Lung (tissue), 12 donors: ENCODE data around the gene ROR1. TPM values are rescaled to one million over a fixed set of nuclear protein-coding genes. Genes with fewer than 3 reads are reported as not detected.

Source experiments
- ATAC-seq: fragments of 200-7000 bp; cut with Tn5 transposase; one replicate; pipeline ENCODE4 v1.9.1; 2020; ENCODE audit warnings: moderate number of reproducible peaks; ENCODE audit not compliant: insufficient read depth, low FRiP score
- DNase-seq, 3 donors: peaks; one replicate each; pipeline ENCODE4 v3.0.0-alpha.2; 2013 to 2017
- H3K27ac ChIP-seq, 2 donors: one replicate each; pipeline ENCODE4 v1.5.1; 2013; ENCODE audit warnings: mild to moderate bottlenecking in 2 of 2, moderate library complexity in 2 of 2, control low read depth in 1 of 2, inconsistent platforms in 1 of 2, low read depth in 1 of 2, low read length in 1 of 2
- H3K27me3 ChIP-seq, 3 donors: one replicate each; pipeline ENCODE4 v1.5.1; 2013; ENCODE audit warnings: low read length in 2 of 3; ENCODE audit not compliant: control insufficient read depth in 3 of 3, insufficient read depth in 3 of 3
- H3K36me3 ChIP-seq, 4 donors: one replicate each; pipeline ENCODE4 v1.5.1; 2013; ENCODE audit warnings: low read length in 4 of 4, mild to moderate bottlenecking in 1 of 4, moderate library complexity in 1 of 4; ENCODE audit not compliant: control insufficient read depth in 4 of 4, insufficient read depth in 4 of 4
- H3K4me1 ChIP-seq, 5 donors: one replicate each; pipeline ENCODE4 v1.5.1; 2013; ENCODE audit warnings: low read length in 5 of 5, mild to moderate bottlenecking in 2 of 5, moderate library complexity in 1 of 5; ENCODE audit not compliant: control insufficient read depth in 5 of 5, insufficient read depth in 5 of 5
- H3K4me3 ChIP-seq: one replicate; pipeline ENCODE4 v1.5.1; 2013; ENCODE audit warnings: mild to moderate bottlenecking, control low read depth, moderate library complexity
- H3K9ac ChIP-seq, 2 donors: one replicate each; pipeline ENCODE4 v1.5.1; 2013; ENCODE audit warnings: low read length in 2 of 2, control low read depth in 1 of 2; ENCODE audit not compliant: insufficient read depth in 1 of 2
- H3K9me3 ChIP-seq, 4 donors: one replicate each; pipeline ENCODE4 v1.5.1; 2013; ENCODE audit warnings: low read length in 3 of 4, mild to moderate bottlenecking in 1 of 4, moderate library complexity in 1 of 4; ENCODE audit not compliant: control insufficient read depth in 4 of 4, insufficient read depth in 3 of 4
- WGBS, 2 donors: extraction: QIAGEN DNeasy Blood & Tissue Kit; methylation state at CpG; one replicate each; pipeline ENCODE4 v1.1.7; 2013; 5-methylcytosine and 5-hydroxymethylcytosine counted together
- polyA plus RNA-seq, 2 donors: library from polyadenylated mRNA; stranded (reverse); fragments of 200-250 nt; gene quantifications; one replicate each; pipeline ENCODE4 v1.2.1, GENCODE V29; 2013
- total RNA-seq, 2 donors: library from RNA; depleted of rRNA in 1 of 2; stranded (reverse); fragments of >200 nt in 1 of 2; gene quantifications; one replicate each; pipeline ENCODE4 v1.2.1, GENCODE V29; 2014 to 2021
- TF ChIP-seq, protein P1 (sequence below): IDR thresholded peaks from 2 replicates; pipeline ENCODE4 v1.5.1; 2012; ENCODE audit warnings: mild to moderate bottlenecking; ENCODE audit errors: control extremely low read depth, extremely low read depth
- donor health status: control.
- donor health status: control.
- donor health status: Bipolar disorder and iron deficiency.
- donor health status: healthy.
- donor health status: DM: yes; HTN: yes; CAD: no.

ROR1 gene
- total and polyA plus RNA-seq, 4 donors, result 2.9 to 47.0 (median 14.0) TPM

- no peak overlapping the region for H3K27ac ChIP-seq
- TF ChIP-seq, protein P1, sequence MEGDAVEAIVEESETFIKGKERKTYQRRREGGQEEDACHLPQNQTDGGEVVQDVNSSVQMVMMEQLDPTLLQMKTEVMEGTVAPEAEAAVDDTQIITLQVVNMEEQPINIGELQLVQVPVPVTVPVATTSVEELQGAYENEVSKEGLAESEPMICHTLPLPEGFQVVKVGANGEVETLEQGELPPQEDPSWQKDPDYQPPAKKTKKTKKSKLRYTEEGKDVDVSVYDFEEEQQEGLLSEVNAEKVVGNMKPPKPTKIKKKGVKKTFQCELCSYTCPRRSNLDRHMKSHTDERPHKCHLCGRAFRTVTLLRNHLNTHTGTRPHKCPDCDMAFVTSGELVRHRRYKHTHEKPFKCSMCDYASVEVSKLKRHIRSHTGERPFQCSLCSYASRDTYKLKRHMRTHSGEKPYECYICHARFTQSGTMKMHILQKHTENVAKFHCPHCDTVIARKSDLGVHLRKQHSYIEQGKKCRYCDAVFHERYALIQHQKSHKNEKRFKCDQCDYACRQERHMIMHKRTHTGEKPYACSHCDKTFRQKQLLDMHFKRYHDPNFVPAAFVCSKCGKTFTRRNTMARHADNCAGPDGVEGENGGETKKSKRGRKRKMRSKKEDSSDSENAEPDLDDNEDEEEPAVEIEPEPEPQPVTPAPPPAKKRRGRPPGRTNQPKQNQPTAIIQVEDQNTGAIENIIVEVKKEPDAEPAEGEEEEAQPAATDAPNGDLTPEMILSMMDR, result no peak
- peaks cover 0 to 3% (median under 1%) of the 10 kb centered on the region in 4 donors for H3K36me3 ChIP-seq
- H3K4me1 ChIP-seq, result peaks cover 0 to 16% (median 5%) of the 10 kb centered on the region in 5 donors
- no peak overlapping the region for H3K9ac ChIP-seq
- H3K27me3 ChIP-seq, result no peaks in the 10 kb centered on the region
- peak in 2 of 3 donors; percentile 54 to 59 for DNase-seq
- H3K4me3 ChIP-seq, result no peak overlapping the region
- no peak for ATAC-seq
- H3K9me3 ChIP-seq, result no peaks in the 10 kb centered on the region
- 62 to 73% methylated on average over 5 of the region's 5 CpGs for WGBS, 2 donors
Observed at GRCh38 chr1:64184003-64184440, 410.2 kb downstream of the ROR1 start.

GRCh38 chr1:64186138-64186897, 412.5 kb downstream of the ROR1 start:
- no peak overlapping the region for H3K9ac ChIP-seq
- 76 to 84% methylated on average over 10 of the region's 10 CpGs for WGBS, 2 donors
- H3K4me3 ChIP-seq, result no peak overlapping the region
- DNase-seq (no peak), ATAC-seq (no peak)
- no peaks in the 10 kb centered on the region for H3K27me3 ChIP-seq
- peaks cover 0 to 12% (median 4%) of the 10 kb centered on the region in 5 donors for H3K4me1 ChIP-seq
- no peaks in the 10 kb centered on the region for H3K9me3 ChIP-seq
- no peaks in the 10 kb centered on the region for H3K36me3 ChIP-seq
- H3K27ac ChIP-seq, result no peak overlapping the region
- TF ChIP-seq, protein P1, result no peak

DNA sequence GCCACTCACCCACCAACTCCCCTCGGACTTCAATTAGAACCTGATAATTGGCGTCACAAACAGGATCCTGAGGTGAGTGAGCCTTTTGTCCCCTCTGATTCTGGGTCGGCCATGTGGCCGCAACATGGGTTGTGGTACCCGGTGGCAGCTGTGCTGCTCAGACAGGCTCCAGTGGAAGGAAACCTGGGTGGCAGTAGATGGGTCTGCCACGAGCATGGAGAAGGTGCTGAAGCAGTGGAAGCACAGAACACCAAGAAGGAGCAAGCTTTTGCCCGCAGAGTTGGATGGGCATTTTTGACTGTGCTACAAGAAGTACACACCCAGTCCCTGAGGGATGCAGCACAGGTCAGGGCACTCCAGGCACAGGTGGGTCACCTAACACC, 413.1 kb downstream of the ROR1 start:
- no peaks in the 10 kb centered on the region for H3K9me3 ChIP-seq
- H3K27me3 ChIP-seq, result no peaks in the 10 kb centered on the region
- H3K9ac ChIP-seq, result no peak overlapping the region
- 86 to 88% methylated on average over 7 of the region's 7 CpGs for WGBS, 2 donors
- no peak for DNase-seq
- TF ChIP-seq, protein P1, result no peak
- no peaks in the 10 kb centered on the region for H3K36me3 ChIP-seq
- no peak overlapping the region for H3K4me3 ChIP-seq
- no peak for ATAC-seq
- H3K27ac ChIP-seq, result no peak overlapping the region
- peaks cover 0 to 12% (median 4%) of the 10 kb centered on the region in 5 donors for H3K4me1 ChIP-seq

DNA sequence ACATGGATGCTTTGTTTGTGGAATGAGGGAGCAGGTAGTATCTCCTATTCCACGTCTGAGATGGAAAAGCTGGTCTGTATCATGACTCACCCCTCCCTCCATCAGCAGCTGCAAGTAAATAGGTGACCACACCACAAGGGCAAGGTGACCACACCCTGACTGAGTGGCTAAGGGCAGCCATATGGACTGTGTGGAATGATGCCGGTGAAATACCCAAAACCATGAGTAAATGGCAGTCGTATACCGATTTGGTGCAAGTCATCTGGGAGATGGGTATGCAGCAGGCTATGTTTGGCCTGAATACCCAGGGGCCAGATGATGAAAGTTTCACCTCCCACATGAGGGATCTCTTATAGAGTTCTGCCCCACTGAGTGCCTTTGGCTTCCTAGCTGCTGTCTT, 413.8 kb downstream of the ROR1 start:
- Histone ChIP-seq H3K27me3 (no peaks in the 10 kb centered on the region), H3K27ac (no peak overlapping the region), H3K4me3 (no peak overlapping the region), H3K4me1 (peaks cover 0 to 12% (median 4%) of the 10 kb centered on the region in 5 donors), H3K9me3 (no peaks in the 10 kb centered on the region), H3K36me3 (no peaks in the 10 kb centered on the region), H3K9ac (no peak overlapping the region)
- DNase-seq, result no peak
- 84 to 95% methylated on average over 4 of the region's 4 CpGs for WGBS, 2 donors
- ATAC-seq, result no peak
- TF ChIP-seq, protein P1, result no peak
